Peyer's patch (tissue), 4 donors: ENCODE measurements around the gene MBD3L3. TPM values are rescaled to one million over a fixed set of nuclear protein-coding genes. Genes with fewer than 3 reads are reported as not detected.
"Not testable (repeated sequence)": the region's sequence is repeated elsewhere in the genome, so short reads cannot be mapped to it uniquely, and the experiment has no call there.

ENCODE experiments used
- DNase-seq, 3 donors: peaks; one replicate each; pipeline ENCODE4 v3.0.0-alpha.2; 2017 to 2019
- H3K27ac ChIP-seq, 4 donors: fragments of 200-600 bp; sonication (generic); one replicate each; pipeline ENCODE4 v1.5.1; 2016 to 2019
- H3K27me3 ChIP-seq, 2 donors: fragments of 200-600 bp; sonication (generic); one replicate each; pipeline ENCODE4 v1.5.1; 2019
- H3K36me3 ChIP-seq, 3 donors: fragments of 200-600 bp; sonication (generic); one replicate each; pipeline ENCODE4 v1.5.1; 2016 to 2019
- H3K4me1 ChIP-seq, 4 donors: fragments of 200-600 bp; sonication (generic); one replicate each; pipeline ENCODE4 v1.5.1; 2016 to 2019
- H3K4me3 ChIP-seq, 4 donors: fragments of 200-600 bp; sonication (generic); 1 replicate in 3 of 4; 2 replicates in 1 of 4; pipeline ENCODE4 v1.5.1; 2016 to 2019; ENCODE audit warnings: mild to moderate bottlenecking in 1 of 4
- H3K9me3 ChIP-seq, 4 donors: fragments of 200-600 bp; sonication (generic); one replicate each; pipeline ENCODE4 v1.5.1; 2016 to 2019; ENCODE audit warnings: mild to moderate bottlenecking in 1 of 4
- POLR2A ChIP-seq, 2 donors: fragments of 450-650 bp; IDR thresholded peaks; one replicate each; pipeline ENCODE4 v1.5.1; 2017; ENCODE audit warnings: antibody characterized with exemption in 2 of 2, mild to moderate bottlenecking in 2 of 2, moderate library complexity in 2 of 2
- total RNA-seq, 4 donors: library from RNA; depleted of rRNA; stranded (reverse); fragments of >200 nt; gene quantifications; one replicate each; pipeline ENCODE4 v1.1.0, GENCODE V29; 2016
- TF ChIP-seq, protein P1 (sequence below), 6 experiments: fragments of 450-650 bp in 4 of 6; fragments of 200-600 bp in 2 of 6; sonication (generic) in 1 of 6; IDR thresholded peaks; one replicate each; pipeline ENCODE4 v1.5.1; 2017 to 2019; ENCODE audit warnings: antibody characterized with exemption in 6 of 6, mild to moderate bottlenecking in 3 of 6, moderate library complexity in 1 of 6

The MBD3L3 gene
- total RNA-seq, 4 donors from 2014 or later = not detected

GRCh38 chr19:7052896-7053295 is 5.6 kb downstream of the MBD3L3 start:
- not testable (repeated sequence) for H3K4me3 ChIP-seq, H3K4me1 ChIP-seq, H3K27me3 ChIP-seq, H3K36me3 ChIP-seq, H3K9me3 ChIP-seq, H3K27ac ChIP-seq, DNase-seq

DNA sequence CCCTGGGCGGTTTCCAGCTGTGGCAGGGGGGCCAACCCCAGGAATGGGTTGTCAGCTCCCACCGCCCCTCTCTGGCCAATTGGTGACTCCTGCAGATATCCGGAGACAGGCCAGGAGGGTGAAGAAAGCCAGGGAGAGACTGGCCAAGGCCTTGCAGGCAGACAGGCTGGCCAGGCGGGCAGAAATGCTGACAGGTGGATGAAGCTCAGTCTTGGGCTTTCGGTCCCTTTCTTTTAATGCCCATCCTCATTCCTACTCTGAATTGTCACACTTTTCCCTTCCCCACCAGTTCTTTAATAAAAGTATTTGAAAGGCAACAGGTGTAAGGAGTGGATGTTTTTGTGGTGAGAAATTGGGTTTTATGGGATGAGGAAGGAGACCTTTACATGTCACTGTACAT is 7.1 kb downstream of the MBD3L3 start:
- H3K9me3 ChIP-seq, H3K27me3 ChIP-seq, H3K27ac ChIP-seq, H3K4me3 ChIP-seq, DNase-seq, H3K4me1 ChIP-seq, H3K36me3 ChIP-seq: not testable (repeated sequence)

- not testable (repeated sequence) for DNase-seq, H3K36me3 ChIP-seq, H3K27ac ChIP-seq, H3K4me1 ChIP-seq, H3K9me3 ChIP-seq, H3K4me3 ChIP-seq, H3K27me3 ChIP-seq
Measured at GRCh38 chr19:7049021-7049420, 9.5 kb downstream of the MBD3L3 start, which contains the start of gene MBD3L2. TSS of gene MBD3L2 (plus strand) at chr19:7049321. CDS start at chr19:7049374, 53 bp downstream.

GRCh38 chr19:7041563-7041962 is 16.9 kb downstream of the MBD3L3 start:
- not testable (repeated sequence) for H3K9me3 ChIP-seq, DNase-seq, H3K27me3 ChIP-seq, H3K27ac ChIP-seq, H3K36me3 ChIP-seq, H3K4me1 ChIP-seq, H3K4me3 ChIP-seq

- not testable (repeated sequence) for H3K4me3 ChIP-seq, H3K9me3 ChIP-seq, DNase-seq, H3K4me1 ChIP-seq, H3K36me3 ChIP-seq, H3K27me3 ChIP-seq, H3K27ac ChIP-seq
Measured at GRCh38 chr19:7040079-7040478, 18.4 kb downstream of the MBD3L3 start, which contains the start of gene MBD3L4. TSS of gene MBD3L4 (minus strand) at chr19:7040179. CDS start at chr19:7040144, 35 bp downstream.

GRCh38 chr19:7030278-7030677 is 28.2 kb downstream of the MBD3L3 start, which contains the start of gene MBD3L5:
TSS of gene MBD3L5 (plus strand) at chr19:7030578. CDS start at chr19:7030612, 34 bp downstream.
- DNase-seq, H3K27ac ChIP-seq, H3K4me3 ChIP-seq, H3K36me3 ChIP-seq, H3K27me3 ChIP-seq, H3K9me3 ChIP-seq, H3K4me1 ChIP-seq: not testable (repeated sequence)

DNA sequence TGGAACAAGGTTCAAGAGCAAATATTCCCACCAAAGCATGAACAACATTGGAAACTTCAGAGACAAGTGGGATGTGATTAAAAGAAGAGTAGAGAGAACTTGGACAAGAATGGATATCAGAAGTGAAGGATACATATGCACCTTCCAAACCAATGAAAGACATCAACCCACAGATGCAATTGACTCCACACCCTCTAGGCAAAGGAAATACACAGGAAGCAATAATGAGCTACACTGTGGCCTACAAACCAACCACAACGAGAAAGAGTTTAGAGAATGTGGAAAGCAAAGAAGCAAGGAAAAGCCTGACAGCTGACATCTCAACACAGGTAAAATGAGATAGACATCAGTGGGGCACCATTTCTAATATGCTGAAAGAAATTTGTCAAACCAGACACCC is 29.7 kb downstream of the MBD3L3 start:
- not testable (repeated sequence) for H3K4me3 ChIP-seq, H3K4me1 ChIP-seq, H3K27me3 ChIP-seq, H3K9me3 ChIP-seq, H3K27ac ChIP-seq, DNase-seq, H3K36me3 ChIP-seq

GRCh38 chr19:7021331-7021730 is 37.1 kb downstream of the MBD3L3 start, which contains the start of gene MBD3L2B:
TSS of gene MBD3L2B (minus strand) at chr19:7021431. CDS start at chr19:7021397, 34 bp downstream.
- not testable (repeated sequence) for DNase-seq

GRCh38 chr19:7018828-7019227 is 39.6 kb downstream of the MBD3L3 start:
- no peaks in the 10 kb centered on the region for H3K36me3 ChIP-seq
- H3K27me3 ChIP-seq = no peaks in the 10 kb centered on the region
- no peaks in the 10 kb centered on the region for H3K4me1 ChIP-seq
- H3K4me3 ChIP-seq = no peak overlapping the region
- no peak for TF ChIP-seq POLR2A (IDR thresholded peaks at IDR 0.05)
- TF ChIP-seq, protein P1, sequence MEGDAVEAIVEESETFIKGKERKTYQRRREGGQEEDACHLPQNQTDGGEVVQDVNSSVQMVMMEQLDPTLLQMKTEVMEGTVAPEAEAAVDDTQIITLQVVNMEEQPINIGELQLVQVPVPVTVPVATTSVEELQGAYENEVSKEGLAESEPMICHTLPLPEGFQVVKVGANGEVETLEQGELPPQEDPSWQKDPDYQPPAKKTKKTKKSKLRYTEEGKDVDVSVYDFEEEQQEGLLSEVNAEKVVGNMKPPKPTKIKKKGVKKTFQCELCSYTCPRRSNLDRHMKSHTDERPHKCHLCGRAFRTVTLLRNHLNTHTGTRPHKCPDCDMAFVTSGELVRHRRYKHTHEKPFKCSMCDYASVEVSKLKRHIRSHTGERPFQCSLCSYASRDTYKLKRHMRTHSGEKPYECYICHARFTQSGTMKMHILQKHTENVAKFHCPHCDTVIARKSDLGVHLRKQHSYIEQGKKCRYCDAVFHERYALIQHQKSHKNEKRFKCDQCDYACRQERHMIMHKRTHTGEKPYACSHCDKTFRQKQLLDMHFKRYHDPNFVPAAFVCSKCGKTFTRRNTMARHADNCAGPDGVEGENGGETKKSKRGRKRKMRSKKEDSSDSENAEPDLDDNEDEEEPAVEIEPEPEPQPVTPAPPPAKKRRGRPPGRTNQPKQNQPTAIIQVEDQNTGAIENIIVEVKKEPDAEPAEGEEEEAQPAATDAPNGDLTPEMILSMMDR (IDR thresholded peaks at IDR 0.05) = no peak
- no peaks in the 10 kb centered on the region for H3K9me3 ChIP-seq
- DNase-seq = no peak
- no peak overlapping the region for H3K27ac ChIP-seq

More at GRCh38 chr19:7021331-7021730, 37.1 kb downstream of the MBD3L3 start, which contains the start of gene MBD3L2B:
- H3K27me3 ChIP-seq, H3K27ac ChIP-seq, H3K9me3 ChIP-seq, H3K4me3 ChIP-seq, H3K36me3 ChIP-seq, H3K4me1 ChIP-seq: not testable (repeated sequence)

- DNase-seq = no peak
- no peaks in the 10 kb centered on the region for H3K36me3 ChIP-seq
- no peak overlapping the region for H3K27ac ChIP-seq
- H3K9me3 ChIP-seq = no peaks in the 10 kb centered on the region
- no peaks in the 10 kb centered on the region for H3K4me1 ChIP-seq
- no peak for TF ChIP-seq POLR2A (IDR thresholded peaks at IDR 0.05)
- TF ChIP-seq, protein P1 (IDR thresholded peaks at IDR 0.05) = no peak
- no peak overlapping the region for H3K4me3 ChIP-seq
- no peaks in the 10 kb centered on the region for H3K27me3 ChIP-seq
Measured at GRCh38 chr19:7013678-7014077, 44.8 kb downstream of the MBD3L3 start.
